Measurements from ENCODE around the gene TBXAS1.

DNA sequence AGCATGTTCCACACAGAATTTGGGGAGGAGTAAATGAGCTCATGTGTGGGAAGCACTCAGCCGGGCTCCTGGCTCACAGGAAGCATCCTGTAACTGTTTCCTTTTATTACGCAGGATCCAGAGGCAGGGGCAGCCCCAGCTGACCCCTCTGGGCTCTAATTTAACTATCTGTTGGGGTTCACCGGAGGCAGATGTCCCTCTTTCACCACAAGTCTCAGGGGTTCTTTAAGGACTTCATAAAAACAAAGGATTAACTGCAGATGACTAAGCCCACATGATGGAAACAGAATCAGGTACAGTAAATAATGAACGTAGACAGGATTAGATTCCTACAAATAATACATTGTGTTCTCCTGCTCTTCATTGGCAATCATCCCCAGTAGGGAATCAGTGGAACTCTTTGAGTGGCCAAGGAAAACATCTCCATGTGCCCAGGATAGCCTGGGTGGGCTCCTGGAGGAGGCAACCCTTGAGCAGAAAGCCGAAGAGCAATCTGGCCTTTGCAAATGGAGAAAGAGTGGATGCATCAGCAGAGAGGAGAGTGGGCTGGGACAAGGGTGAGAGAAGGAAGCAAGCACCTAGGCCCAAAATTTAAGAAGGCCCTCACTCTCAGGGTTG lies 24.6 kb downstream of the TBXAS1 start:
- TF ChIP-seq, protein P1, sequence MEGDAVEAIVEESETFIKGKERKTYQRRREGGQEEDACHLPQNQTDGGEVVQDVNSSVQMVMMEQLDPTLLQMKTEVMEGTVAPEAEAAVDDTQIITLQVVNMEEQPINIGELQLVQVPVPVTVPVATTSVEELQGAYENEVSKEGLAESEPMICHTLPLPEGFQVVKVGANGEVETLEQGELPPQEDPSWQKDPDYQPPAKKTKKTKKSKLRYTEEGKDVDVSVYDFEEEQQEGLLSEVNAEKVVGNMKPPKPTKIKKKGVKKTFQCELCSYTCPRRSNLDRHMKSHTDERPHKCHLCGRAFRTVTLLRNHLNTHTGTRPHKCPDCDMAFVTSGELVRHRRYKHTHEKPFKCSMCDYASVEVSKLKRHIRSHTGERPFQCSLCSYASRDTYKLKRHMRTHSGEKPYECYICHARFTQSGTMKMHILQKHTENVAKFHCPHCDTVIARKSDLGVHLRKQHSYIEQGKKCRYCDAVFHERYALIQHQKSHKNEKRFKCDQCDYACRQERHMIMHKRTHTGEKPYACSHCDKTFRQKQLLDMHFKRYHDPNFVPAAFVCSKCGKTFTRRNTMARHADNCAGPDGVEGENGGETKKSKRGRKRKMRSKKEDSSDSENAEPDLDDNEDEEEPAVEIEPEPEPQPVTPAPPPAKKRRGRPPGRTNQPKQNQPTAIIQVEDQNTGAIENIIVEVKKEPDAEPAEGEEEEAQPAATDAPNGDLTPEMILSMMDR (IDR thresholded peaks at IDR 0.05), result no peak
- peak; percentile 34 for TF ChIP-seq EP300 (IDR thresholded peaks at IDR 0.05; ENCODE audit: low read depth)
- peak in 2 of 3 donors; percentile 57 to 63 for TF ChIP-seq POLR2AphosphoS5 (IDR thresholded peaks at IDR 0.05)
- no peak for TF ChIP-seq POLR2A (IDR thresholded peaks at IDR 0.05)

Measured in transverse colon (tissue), 4 donors.